ENCODE results near the gene PRKG1. TPM values are rescaled to one million over a fixed set of nuclear protein-coding genes. Genes with fewer than 3 reads are reported as not detected.
"Not testable (repeated sequence)": the region's sequence is repeated elsewhere in the genome, so short reads cannot be mapped to it uniquely, and the experiment has no call there.

The PRKG1 gene
- total RNA-seq, 2 donors from 2014 or later, result 17.8 to 31.1 TPM

DNA sequence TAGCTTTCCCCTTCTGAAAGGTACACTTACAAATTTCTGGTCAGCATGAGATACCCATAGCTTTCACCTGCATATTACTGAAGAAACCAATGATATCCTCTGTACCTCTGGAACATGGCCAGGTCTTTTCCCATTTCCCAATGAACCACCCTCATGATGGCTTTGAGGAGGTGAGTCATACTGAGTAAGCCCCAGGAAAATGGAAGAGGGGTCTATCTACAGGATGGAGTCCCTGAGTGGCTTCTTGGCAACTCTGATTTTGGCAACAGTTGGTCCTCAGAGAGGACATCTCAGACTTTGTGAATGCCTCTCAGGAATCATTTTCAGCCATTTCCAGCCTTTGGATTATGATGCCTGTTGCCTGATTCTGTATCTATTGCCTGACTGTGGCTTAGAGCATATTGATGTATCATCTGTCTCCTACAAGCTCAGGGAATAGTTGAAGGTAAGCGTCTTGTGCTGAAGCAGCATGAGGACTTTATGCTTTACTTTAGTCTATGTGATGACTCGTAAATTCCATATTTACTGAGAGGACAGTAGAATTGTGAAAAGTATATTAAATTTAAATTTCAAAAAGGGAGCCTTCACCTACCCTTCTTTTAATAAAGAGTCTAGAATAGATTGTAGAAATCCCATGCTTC, 1155.1 kb downstream of the PRKG1 start:
- TF ChIP-seq, protein P1, sequence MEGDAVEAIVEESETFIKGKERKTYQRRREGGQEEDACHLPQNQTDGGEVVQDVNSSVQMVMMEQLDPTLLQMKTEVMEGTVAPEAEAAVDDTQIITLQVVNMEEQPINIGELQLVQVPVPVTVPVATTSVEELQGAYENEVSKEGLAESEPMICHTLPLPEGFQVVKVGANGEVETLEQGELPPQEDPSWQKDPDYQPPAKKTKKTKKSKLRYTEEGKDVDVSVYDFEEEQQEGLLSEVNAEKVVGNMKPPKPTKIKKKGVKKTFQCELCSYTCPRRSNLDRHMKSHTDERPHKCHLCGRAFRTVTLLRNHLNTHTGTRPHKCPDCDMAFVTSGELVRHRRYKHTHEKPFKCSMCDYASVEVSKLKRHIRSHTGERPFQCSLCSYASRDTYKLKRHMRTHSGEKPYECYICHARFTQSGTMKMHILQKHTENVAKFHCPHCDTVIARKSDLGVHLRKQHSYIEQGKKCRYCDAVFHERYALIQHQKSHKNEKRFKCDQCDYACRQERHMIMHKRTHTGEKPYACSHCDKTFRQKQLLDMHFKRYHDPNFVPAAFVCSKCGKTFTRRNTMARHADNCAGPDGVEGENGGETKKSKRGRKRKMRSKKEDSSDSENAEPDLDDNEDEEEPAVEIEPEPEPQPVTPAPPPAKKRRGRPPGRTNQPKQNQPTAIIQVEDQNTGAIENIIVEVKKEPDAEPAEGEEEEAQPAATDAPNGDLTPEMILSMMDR (IDR thresholded peaks at IDR 0.05), result no peak
- DNase-seq (ENCODE audit: low spot score), result no peak
- Histone ChIP-seq H3K4me1 (peaks cover 0 to 5% of the 10 kb centered on the region in 2 donors), H3K4me3 (no peak overlapping the region), H3K27ac (no peak overlapping the region), H3K36me3 (no peaks in the 10 kb centered on the region), H3K9me3 (no peaks in the 10 kb centered on the region), H3K27me3 (no peaks in the 10 kb centered on the region)

DNA sequence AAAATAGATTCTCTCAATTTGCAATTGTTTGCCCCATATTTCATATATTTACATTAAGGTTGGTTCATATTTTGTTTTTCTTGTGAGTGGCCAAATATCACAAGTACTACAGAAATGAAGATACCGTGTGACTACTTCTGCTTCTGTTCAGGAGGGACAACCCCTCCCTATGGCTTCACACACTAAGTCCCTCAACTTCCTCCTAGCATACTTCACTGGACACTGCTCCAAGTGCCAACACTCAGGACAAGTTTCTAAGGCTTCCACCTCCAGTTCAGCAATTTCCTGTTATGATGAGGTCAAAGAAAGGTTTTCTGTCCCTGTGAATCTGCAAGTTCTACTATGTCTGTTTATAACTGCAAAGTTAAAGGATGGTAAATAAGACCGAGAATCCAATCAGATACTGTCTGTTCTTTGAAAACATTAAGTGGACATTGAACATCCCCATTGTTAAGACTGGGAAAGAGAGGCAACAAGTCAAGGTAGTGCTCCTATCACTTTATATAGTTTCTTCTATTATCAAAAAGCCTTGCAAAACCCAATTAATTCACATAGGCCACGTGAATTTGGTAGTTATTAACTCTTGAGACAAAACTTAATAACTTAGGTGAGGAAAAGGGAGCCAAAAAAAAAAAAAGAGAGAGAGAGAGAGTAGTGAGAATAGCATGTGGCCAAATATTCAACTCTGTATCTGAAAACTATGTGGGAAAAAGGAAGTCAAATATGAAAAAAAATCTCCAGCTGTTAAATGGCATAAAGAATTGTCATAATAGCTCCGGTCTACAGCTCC, 1158.5 kb downstream of the PRKG1 start:
- DNase-seq (ENCODE audit: low spot score), result no peak
- no peaks in the 10 kb centered on the region for H3K27me3 ChIP-seq
- H3K9me3 ChIP-seq, result no peaks in the 10 kb centered on the region
- H3K36me3 ChIP-seq, result no peaks in the 10 kb centered on the region
- H3K4me1 ChIP-seq, result peaks cover 0 to 5% of the 10 kb centered on the region in 2 donors
- no peak overlapping the region for H3K27ac ChIP-seq
- H3K4me3 ChIP-seq, result peak overlapping the region; percentile 15 to 21
- TF ChIP-seq, protein P1 (IDR thresholded peaks at IDR 0.05), result no peak

DNA sequence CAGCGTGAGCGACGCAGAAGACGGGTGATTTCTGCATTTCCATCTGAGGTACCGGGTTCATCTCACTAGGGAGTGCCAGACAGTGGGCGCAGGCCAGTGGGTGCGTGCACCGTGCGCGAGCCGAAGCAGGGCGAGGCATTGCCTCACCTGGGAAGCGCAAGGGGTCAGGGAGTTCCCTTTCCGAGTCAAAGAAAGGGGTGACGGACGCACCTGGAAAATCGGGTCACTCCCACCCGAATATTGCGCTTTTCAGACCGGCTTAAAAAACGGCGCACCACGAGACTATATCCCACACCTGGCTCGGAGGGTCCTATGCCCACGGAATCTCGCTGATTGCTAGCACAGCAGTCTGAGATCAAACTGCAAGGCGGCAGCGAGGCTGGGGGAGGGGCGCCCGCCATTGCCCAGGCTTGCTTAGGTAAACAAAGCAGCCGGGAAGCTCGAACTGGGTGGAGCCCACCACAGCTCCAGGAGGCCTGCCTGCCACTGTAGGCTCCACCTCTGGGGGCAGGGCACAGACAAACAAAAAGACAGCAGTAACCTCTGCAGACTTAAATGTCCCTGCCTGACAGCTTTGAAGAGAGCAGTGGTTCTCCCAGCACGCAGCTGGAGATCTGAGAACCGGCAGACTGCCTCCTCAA, 1159.2 kb downstream of the PRKG1 start:
- H3K4me1 ChIP-seq; H3K27me3 ChIP-seq; H3K27ac ChIP-seq; H3K9me3 ChIP-seq; DNase-seq (ENCODE audit: low spot score); H3K36me3 ChIP-seq: not testable (repeated sequence)
- peak overlapping the region; percentile 15 to 21 for H3K4me3 ChIP-seq

DNA sequence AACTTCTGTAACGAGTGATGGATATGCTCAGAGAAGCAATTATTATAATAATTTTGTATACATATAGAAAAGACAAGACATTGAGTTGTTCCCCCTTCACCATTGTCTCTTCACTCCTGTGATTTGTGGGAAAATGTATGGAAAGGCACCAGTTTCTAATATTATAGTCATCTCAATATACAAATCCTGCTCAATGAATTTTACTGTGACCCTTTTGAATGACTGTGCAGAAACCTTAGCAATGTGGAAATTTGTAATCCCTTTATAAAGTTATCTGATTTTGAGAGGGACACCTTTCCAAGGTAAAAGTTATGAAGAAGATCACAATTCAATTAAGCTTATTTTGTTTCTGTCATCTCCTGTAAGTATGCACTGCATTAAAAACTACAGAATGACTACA, 1165.5 kb downstream of the PRKG1 start:
- Histone ChIP-seq H3K27me3 (no peaks in the 10 kb centered on the region), H3K36me3 (no peaks in the 10 kb centered on the region), H3K27ac (no peak overlapping the region), H3K9me3 (no peaks in the 10 kb centered on the region), H3K4me1 (no peaks in the 10 kb centered on the region), H3K4me3 (no peak overlapping the region)
- no peak for DNase-seq (ENCODE audit: low spot score)
- TF ChIP-seq, protein P1 (IDR thresholded peaks at IDR 0.05), result no peak

DNA sequence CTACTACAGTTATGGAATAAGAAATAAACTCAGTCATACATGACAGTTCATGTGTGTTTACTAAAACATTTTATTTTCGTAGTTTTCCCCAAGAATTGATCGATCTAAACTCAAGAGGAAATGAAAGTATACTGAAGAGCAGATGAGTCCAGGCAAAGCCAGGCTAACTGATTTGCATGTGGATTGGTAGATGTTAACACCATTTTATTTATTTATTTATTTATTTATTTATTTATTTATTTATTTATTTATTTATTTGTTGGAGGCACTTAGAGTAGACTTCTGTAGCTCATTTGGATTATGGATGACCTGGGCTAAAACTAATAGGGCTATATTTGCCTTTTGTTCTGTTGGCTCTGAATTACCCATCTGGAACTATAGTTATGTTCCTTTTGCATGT, 1171.3 kb downstream of the PRKG1 start:
- no peak for DNase-seq (ENCODE audit: low spot score)
- TF ChIP-seq, protein P1 (IDR thresholded peaks at IDR 0.05), result no peak

DNA sequence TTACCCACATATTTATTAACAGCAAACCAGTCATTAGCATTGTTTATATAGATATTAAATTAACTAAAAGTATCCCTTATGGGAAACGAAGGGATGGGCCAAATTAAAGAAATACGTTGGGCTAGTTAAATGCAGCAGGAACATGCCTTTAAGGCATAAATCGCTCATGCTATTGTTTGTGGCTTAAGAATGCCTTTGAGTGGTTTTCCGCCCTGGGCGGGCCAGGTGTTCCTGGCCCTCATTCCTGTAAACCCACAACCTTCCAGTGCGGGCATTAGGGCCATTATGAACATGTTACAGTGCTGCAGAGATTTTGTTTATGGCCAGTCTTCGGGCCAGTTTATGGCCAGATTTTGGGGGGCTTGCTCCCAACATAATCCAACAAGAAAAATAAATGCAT, 1173.6 kb downstream of the PRKG1 start:
- not testable (repeated sequence) for H3K9me3 ChIP-seq; H3K27ac ChIP-seq; DNase-seq (ENCODE audit: low spot score); H3K4me3 ChIP-seq; H3K27me3 ChIP-seq; H3K36me3 ChIP-seq; H3K4me1 ChIP-seq

More for the DNA sequence above, 1171.3 kb downstream of the PRKG1 start:
- Histone ChIP-seq H3K4me3 (no peak overlapping the region), H3K27ac (no peak overlapping the region), H3K9me3 (no peaks in the 10 kb centered on the region), H3K27me3 (no peaks in the 10 kb centered on the region), H3K36me3 (no peaks in the 10 kb centered on the region), H3K4me1 (no peaks in the 10 kb centered on the region)

Data from right atrium auricular region (tissue), 2 donors.